PC-9 (cell line): Measurements from ENCODE around the gene HNRNPU.

Experiments
- EZH2 ChIP-seq: fragments of 200-600 bp; sonication (generic); IDR thresholded peaks from 2 replicates; pipeline ENCODE4 v1.8.0; 2017; ENCODE audit warnings: antibody characterized with exemption, low read depth
- TF ChIP-seq, protein P1 (sequence below): fragments of 200-600 bp; sonication (generic); conservative IDR thresholded peaks from 2 replicates; pipeline ENCODE4 v1.6.1; 2017; ENCODE audit warnings: mixed run types, antibody characterized with exemption, mild to moderate bottlenecking, moderate library complexity

DNA sequence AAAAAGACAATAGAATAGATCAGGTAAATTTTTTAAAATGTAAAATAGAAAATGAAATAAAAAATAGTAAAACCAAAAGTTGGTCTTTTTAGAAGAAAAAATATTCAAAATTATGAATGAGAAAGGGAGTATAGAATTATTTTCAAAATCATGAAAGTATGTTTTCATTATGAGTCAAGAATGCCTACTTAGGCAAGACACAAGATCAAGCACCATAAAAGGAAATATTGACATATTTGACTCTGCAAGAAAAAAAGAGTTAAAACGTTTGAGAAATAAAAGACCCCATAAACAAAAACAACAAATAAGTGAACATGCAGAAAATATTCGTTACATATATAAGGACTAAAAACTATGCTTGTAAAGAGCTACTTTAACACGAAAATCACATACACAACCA lies 33.7 kb downstream of the HNRNPU start:
- TF ChIP-seq EZH2, result no peak
- TF ChIP-seq, protein P1, sequence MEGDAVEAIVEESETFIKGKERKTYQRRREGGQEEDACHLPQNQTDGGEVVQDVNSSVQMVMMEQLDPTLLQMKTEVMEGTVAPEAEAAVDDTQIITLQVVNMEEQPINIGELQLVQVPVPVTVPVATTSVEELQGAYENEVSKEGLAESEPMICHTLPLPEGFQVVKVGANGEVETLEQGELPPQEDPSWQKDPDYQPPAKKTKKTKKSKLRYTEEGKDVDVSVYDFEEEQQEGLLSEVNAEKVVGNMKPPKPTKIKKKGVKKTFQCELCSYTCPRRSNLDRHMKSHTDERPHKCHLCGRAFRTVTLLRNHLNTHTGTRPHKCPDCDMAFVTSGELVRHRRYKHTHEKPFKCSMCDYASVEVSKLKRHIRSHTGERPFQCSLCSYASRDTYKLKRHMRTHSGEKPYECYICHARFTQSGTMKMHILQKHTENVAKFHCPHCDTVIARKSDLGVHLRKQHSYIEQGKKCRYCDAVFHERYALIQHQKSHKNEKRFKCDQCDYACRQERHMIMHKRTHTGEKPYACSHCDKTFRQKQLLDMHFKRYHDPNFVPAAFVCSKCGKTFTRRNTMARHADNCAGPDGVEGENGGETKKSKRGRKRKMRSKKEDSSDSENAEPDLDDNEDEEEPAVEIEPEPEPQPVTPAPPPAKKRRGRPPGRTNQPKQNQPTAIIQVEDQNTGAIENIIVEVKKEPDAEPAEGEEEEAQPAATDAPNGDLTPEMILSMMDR, result no peak
